Activated CD4-positive, alpha-beta T cell treated with anti-CD3 and anti-CD28 coated beads, Interleukin-2, amount 10 ng/mL, durations not matched to agents 7 days and 5 days (primary cell): ENCODE measurements around the gene PICALM. TPM values are rescaled to one million over a fixed set of nuclear protein-coding genes. Genes with fewer than 3 reads are reported as not detected.
"Not testable (repeated sequence)": the region's sequence is repeated elsewhere in the genome, so short reads cannot be mapped to it uniquely, and the experiment has no call there.

Experiments used
- CTCF ChIA-PET: fragments of 350-600 bp; sonication (Branson Sonifier 250); formaldehyde crosslinking; loops from one replicate; lab custom pipeline; 2021; ENCODE audit warnings: antibody characterized with exemption; lab: Charles Lee
- POLR2A ChIA-PET: fragments of 350-600 bp; sonication (Branson Sonifier 250); formaldehyde crosslinking; loops from one replicate; lab custom pipeline; 2021; ENCODE audit warnings: antibody characterized with exemption; lab: Charles Lee
- DNase-seq: peaks from one replicate; pipeline ENCODE4 v3.0.0-alpha.2; 2020
- H3K27ac Mint-ChIP-seq: one replicate; pipeline ENCODE4 v1.8.0; 2021; ENCODE audit warnings: mild to moderate bottlenecking, moderate library complexity, mixed read lengths
- H3K27me3 Mint-ChIP-seq: one replicate; pipeline ENCODE4 v1.8.0; 2021; ENCODE audit warnings: mixed read lengths
- H3K36me3 Mint-ChIP-seq: one replicate; pipeline ENCODE4 v1.8.0; 2021; ENCODE audit warnings: low read depth, mixed read lengths
- H3K4me1 Mint-ChIP-seq: one replicate; pipeline ENCODE4 v1.8.0; 2021; ENCODE audit warnings: mixed read lengths
- H3K4me3 Mint-ChIP-seq: one replicate; pipeline ENCODE4 v1.8.0; 2021; ENCODE audit warnings: mild to moderate bottlenecking, moderate library complexity, mixed read lengths
- H3K9me3 Mint-ChIP-seq: one replicate; pipeline ENCODE4 v1.8.0; 2021; ENCODE audit warnings: mixed read lengths
- total RNA-seq, 2 experiments: library from RNA; stranded (reverse); gene quantifications; one replicate each; pipeline ENCODE4 v1.2.3, GENCODE V29; 2021

The PICALM gene
- total RNA-seq, 2 experiments from 2014 or later: 89.4 to 140 TPM

- H3K27ac Mint-ChIP-seq: no peak overlapping the region
- no peaks in the 10 kb centered on the region for H3K4me1 Mint-ChIP-seq
- H3K27me3 Mint-ChIP-seq: no peaks in the 10 kb centered on the region
- ChIA-PET POLR2A (interaction anchor here (0.6 kb wide), 1 partner anchor 24 kb away, joined by 4 read pairs; no protein-coding TSS in a partner anchor), CTCF (interaction anchor here (0.8 to 1.8 kb wide), 3 partner anchors 13 to 106 kb away, joined by 4 to 8 read pairs (median 4); partner anchors contain the start of gene CCDC83)
- H3K4me3 Mint-ChIP-seq: no peak overlapping the region
- DNase-seq: no peak
- peaks cover 69% of the 10 kb centered on the region for H3K36me3 Mint-ChIP-seq
- H3K9me3 Mint-ChIP-seq: no peaks in the 10 kb centered on the region
These were observed 107.8 kb downstream of the PICALM start for GRCh38 chr11:85961130-85961529.

- H3K4me3 Mint-ChIP-seq: no peak overlapping the region
- peak overlapping the region; percentile 54 for H3K27ac Mint-ChIP-seq
- no peak for DNase-seq
- CTCF ChIA-PET: no interaction called here
- no peaks in the 10 kb centered on the region for H3K4me1 Mint-ChIP-seq
- H3K27me3 Mint-ChIP-seq: no peaks in the 10 kb centered on the region
- no peaks in the 10 kb centered on the region for H3K9me3 Mint-ChIP-seq
- H3K36me3 Mint-ChIP-seq: peaks cover 71% of the 10 kb centered on the region
- POLR2A ChIA-PET: interaction anchor here (0.6 kb wide), 1 partner anchor 24 kb away, joined by 4 read pairs; no protein-coding TSS in a partner anchor
These were observed 108.2 kb downstream of the PICALM start for GRCh38 chr11:85960678-85961077.

GRCh38 chr11:85955531-85955930 is 113.4 kb downstream of the PICALM start:
- no peaks in the 10 kb centered on the region for H3K4me1 Mint-ChIP-seq
- H3K27ac Mint-ChIP-seq: no peak overlapping the region
- no peak for DNase-seq
- no peak overlapping the region for H3K4me3 Mint-ChIP-seq
- peaks cover 71% of the 10 kb centered on the region for H3K36me3 Mint-ChIP-seq
- no peaks in the 10 kb centered on the region for H3K27me3 Mint-ChIP-seq
- CTCF ChIA-PET: interaction anchor here (2.0 kb wide), 1 partner anchor 101 kb away, joined by 5 read pairs; the partner anchor contains the start of gene CCDC83
- POLR2A ChIA-PET: interaction anchor here (0.6 kb wide), 1 partner anchor 23 kb away, joined by 4 read pairs; no protein-coding TSS in a partner anchor
- peaks cover 15% of the 10 kb centered on the region for H3K9me3 Mint-ChIP-seq

GRCh38 chr11:85953491-85954143 is 115.3 kb downstream of the PICALM start:
- Mint-ChIP-seq H3K4me3 (no peak overlapping the region), H3K27ac (no peak overlapping the region), H3K9me3 (peaks cover 15% of the 10 kb centered on the region), H3K36me3 (peaks cover 58% of the 10 kb centered on the region), H3K27me3 (no peaks in the 10 kb centered on the region), H3K4me1 (peaks cover 4% of the 10 kb centered on the region)
- no peak for DNase-seq
- ChIA-PET POLR2A (no interaction called here), CTCF (no interaction called here)

- H3K27me3 Mint-ChIP-seq, CTCF ChIA-PET, DNase-seq, H3K4me3 Mint-ChIP-seq, H3K27ac Mint-ChIP-seq, POLR2A ChIA-PET: not testable (repeated sequence)
- peaks cover 14% of the 10 kb centered on the region for H3K4me1 Mint-ChIP-seq
- H3K9me3 Mint-ChIP-seq: peaks cover 15% of the 10 kb centered on the region
- H3K36me3 Mint-ChIP-seq: peaks cover 45% of the 10 kb centered on the region
These were observed 116.8 kb downstream of the PICALM start for GRCh38 chr11:85952108-85952485.

- H3K9me3 Mint-ChIP-seq: peaks cover 18% of the 10 kb centered on the region
- H3K36me3 Mint-ChIP-seq: peaks cover 40% of the 10 kb centered on the region
- POLR2A ChIA-PET: no interaction called here
- H3K4me3 Mint-ChIP-seq: no peak overlapping the region
- peaks cover 15% of the 10 kb centered on the region for H3K4me1 Mint-ChIP-seq
- no peaks in the 10 kb centered on the region for H3K27me3 Mint-ChIP-seq
- DNase-seq: no peak
- no peak overlapping the region for H3K27ac Mint-ChIP-seq
- CTCF ChIA-PET: interaction anchor here (0.9 kb wide), 1 partner anchor 11 kb away, joined by 5 read pairs; no protein-coding TSS in a partner anchor
These were observed 117.3 kb downstream of the PICALM start for GRCh38 chr11:85951428-85952107.

- no peak for DNase-seq
- CTCF ChIA-PET: interaction anchor here (0.9 kb wide), 1 partner anchor 12 kb away, joined by 5 read pairs; no protein-coding TSS in a partner anchor
- no peak overlapping the region for H3K4me3 Mint-ChIP-seq
- peaks cover 35% of the 10 kb centered on the region for H3K36me3 Mint-ChIP-seq
- no peaks in the 10 kb centered on the region for H3K27me3 Mint-ChIP-seq
- POLR2A ChIA-PET: no interaction called here
- peaks cover 24% of the 10 kb centered on the region for H3K9me3 Mint-ChIP-seq
- no peak overlapping the region for H3K27ac Mint-ChIP-seq
- H3K4me1 Mint-ChIP-seq: peaks cover 21% of the 10 kb centered on the region
These were observed 117.9 kb downstream of the PICALM start for GRCh38 chr11:85951049-85951405.

- peaks cover 26% of the 10 kb centered on the region for H3K4me1 Mint-ChIP-seq
- ChIA-PET POLR2A (no interaction called here), CTCF (interaction anchor here (0.9 kb wide), 1 partner anchor 13 kb away, joined by 5 read pairs; no protein-coding TSS in a partner anchor)
- H3K36me3 Mint-ChIP-seq: peaks cover 33% of the 10 kb centered on the region
- peaks cover 29% of the 10 kb centered on the region for H3K9me3 Mint-ChIP-seq
- H3K4me3 Mint-ChIP-seq: no peak overlapping the region
- H3K27me3 Mint-ChIP-seq: no peaks in the 10 kb centered on the region
- no peak overlapping the region for H3K27ac Mint-ChIP-seq
- DNase-seq: no peak
These were observed 118.4 kb downstream of the PICALM start for GRCh38 chr11:85950317-85951048.

- Mint-ChIP-seq H3K4me3 (no peak overlapping the region), H3K4me1 (peaks cover 28% of the 10 kb centered on the region)
These were observed 119.1 kb downstream of the PICALM start for GRCh38 chr11:85949798-85950197.

GRCh38 chr11:85948884-85949283 is 120.0 kb downstream of the PICALM start:
- H3K27ac Mint-ChIP-seq: no peak overlapping the region
- H3K36me3 Mint-ChIP-seq: peaks cover 27% of the 10 kb centered on the region
- H3K4me3 Mint-ChIP-seq: no peak overlapping the region
- ChIA-PET CTCF (interaction anchor here (0.7 to 1.6 kb wide), 3 partner anchors 13 to 1371 kb away, joined by 3 to 4 read pairs (median 4); partner anchors contain the start of gene CCDC83), POLR2A (no interaction called here)
- no peak for DNase-seq
- peaks cover 28% of the 10 kb centered on the region for H3K4me1 Mint-ChIP-seq
- no peaks in the 10 kb centered on the region for H3K27me3 Mint-ChIP-seq
- peaks cover 34% of the 10 kb centered on the region for H3K9me3 Mint-ChIP-seq

More at GRCh38 chr11:85949798-85950197, 119.1 kb downstream of the PICALM start:
- H3K36me3 Mint-ChIP-seq: peaks cover 35% of the 10 kb centered on the region
- POLR2A ChIA-PET: no interaction called here
- no peaks in the 10 kb centered on the region for H3K27me3 Mint-ChIP-seq
- peaks cover 33% of the 10 kb centered on the region for H3K9me3 Mint-ChIP-seq
- no peak overlapping the region for H3K27ac Mint-ChIP-seq
- CTCF ChIA-PET: no interaction called here
- no peak for DNase-seq

GRCh38 chr11:85947431-85948272 is 121.2 kb downstream of the PICALM start:
- no peak overlapping the region for H3K27ac Mint-ChIP-seq
- ChIA-PET CTCF (interaction anchor here (0.6 to 1.6 kb wide), 3 partner anchors 14 to 298 kb away, joined by 3 to 4 read pairs (median 3); partner anchors contain the start of gene CCDC83), POLR2A (no interaction called here)
- no peaks in the 10 kb centered on the region for H3K27me3 Mint-ChIP-seq
- H3K4me1 Mint-ChIP-seq: peaks cover 28% of the 10 kb centered on the region
- no peak for DNase-seq
- peaks cover 16% of the 10 kb centered on the region for H3K36me3 Mint-ChIP-seq
- peaks cover 27% of the 10 kb centered on the region for H3K9me3 Mint-ChIP-seq
- H3K4me3 Mint-ChIP-seq: no peak overlapping the region

- Mint-ChIP-seq H3K4me3 (no peak overlapping the region), H3K27ac (no peak overlapping the region), H3K4me1 (peaks cover 28% of the 10 kb centered on the region), H3K9me3 (peaks cover 22% of the 10 kb centered on the region), H3K36me3 (peaks cover 10% of the 10 kb centered on the region), H3K27me3 (no peaks in the 10 kb centered on the region)
- no peak for DNase-seq
- POLR2A ChIA-PET: no interaction called here
- CTCF ChIA-PET: interaction anchor here (0.8 kb wide), 1 partner anchor 114 kb away, joined by 3 read pairs; no protein-coding TSS in a partner anchor
These were observed 122.7 kb downstream of the PICALM start for GRCh38 chr11:85946221-85946620.
